KOPT-K1 (cell line): Measurements from ENCODE around the gene MOCS1.
A peak's percentile ranks its signal among the peaks of the same experiment; 100 is the strongest.

Experiments used
- H3K27ac ChIP-seq: fragments of 200-600 bp; sonication (generic); 2 replicates; pipeline ENCODE4 v1.5.1; 2016; ENCODE audit warnings: antibody characterized with exemption, mild to moderate bottlenecking, low read depth, low read length; ENCODE audit not compliant: poor library complexity, severe bottlenecking
- H3K36me3 ChIP-seq: fragments of 200-600 bp; sonication (generic); 2 replicates; pipeline ENCODE4 v1.5.1; 2017; ENCODE audit warnings: antibody characterized with exemption, mild to moderate bottlenecking, low read length, moderate library complexity; ENCODE audit not compliant: insufficient read depth
- H3K9me3 ChIP-seq: fragments of 200-600 bp; sonication (generic); 2 replicates; pipeline ENCODE4 v1.5.1; 2017; ENCODE audit warnings: antibody characterized with exemption, low read length, mild to moderate bottlenecking; ENCODE audit not compliant: insufficient read depth, poor library complexity, severe bottlenecking

The MOCS1 gene

DNA sequence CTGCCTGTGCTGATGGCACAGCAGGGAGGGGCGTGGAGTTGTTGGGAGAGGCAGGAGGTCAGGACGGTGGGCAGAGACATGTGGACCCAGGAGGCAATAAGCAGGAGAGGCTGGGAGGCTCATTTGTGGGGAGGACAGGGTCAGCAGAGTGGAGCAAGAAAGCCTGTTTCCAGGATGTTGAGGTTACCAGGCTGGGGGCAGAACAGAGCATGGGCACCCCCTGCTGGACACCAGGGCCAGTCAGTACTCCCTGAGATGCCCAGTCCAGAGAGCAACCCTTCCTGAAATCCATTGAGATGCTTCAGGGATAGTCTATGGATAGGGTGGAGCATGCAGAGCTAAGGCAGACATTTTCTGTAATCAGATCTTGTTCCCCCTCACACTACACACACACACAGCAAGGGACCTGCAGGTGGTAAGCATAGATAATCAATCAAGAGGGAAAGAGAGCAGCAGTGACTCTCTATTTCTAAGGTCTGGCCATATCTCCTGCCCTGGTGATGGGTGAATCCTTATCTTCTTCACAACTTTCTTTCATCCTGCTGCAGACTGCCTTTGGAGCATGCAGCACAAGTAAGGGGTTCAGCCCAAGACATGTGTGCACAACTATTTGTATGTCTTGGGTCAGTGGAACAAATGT is 41.7 kb downstream of the MOCS1 start:
- Histone ChIP-seq H3K9me3 (no peaks in the 10 kb centered on the region), H3K36me3 (no peaks in the 10 kb centered on the region), H3K27ac (no peak overlapping the region)

DNA sequence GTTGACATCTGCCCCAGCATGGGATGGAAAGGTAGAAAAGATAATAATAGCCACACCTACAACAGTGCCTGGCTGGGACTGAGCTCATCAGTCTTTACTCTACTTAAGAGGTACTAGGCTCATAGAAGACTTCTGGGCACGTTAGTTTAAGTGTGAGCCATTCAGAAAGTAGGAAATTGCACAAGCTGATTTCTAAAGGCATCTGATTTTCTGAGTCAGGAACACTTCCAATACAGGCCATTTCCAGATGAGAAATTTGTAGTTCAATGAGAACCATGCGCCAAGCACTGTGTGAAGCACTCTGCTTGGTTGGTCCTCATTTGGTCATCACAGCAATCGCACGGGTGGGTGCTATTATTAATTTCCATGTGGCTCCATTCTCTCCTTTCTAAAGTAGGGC is 42.3 kb downstream of the MOCS1 start:
- H3K9me3 ChIP-seq: no peaks in the 10 kb centered on the region
- H3K27ac ChIP-seq: no peak overlapping the region
- no peaks in the 10 kb centered on the region for H3K36me3 ChIP-seq

DNA sequence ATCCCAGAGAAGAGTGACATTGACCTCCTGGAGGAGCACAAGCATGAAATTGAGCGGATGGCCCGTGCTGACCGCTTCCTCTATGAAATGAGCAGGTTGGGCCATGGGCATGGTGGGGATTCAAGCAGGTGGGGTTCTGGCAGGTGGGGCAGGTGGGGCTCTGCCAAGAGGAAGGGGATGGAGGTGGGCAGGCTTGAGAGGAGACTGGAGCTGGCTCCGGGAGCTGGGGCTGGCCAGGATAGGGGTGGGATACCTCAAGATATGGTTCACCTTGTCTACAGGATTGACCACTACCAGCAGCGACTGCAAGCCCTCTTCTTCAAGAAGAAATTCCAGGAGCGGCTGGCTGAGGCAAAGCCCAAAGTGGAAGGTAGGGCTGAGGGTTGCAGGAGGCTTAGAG is 42.9 kb downstream of the MOCS1 start:
- Histone ChIP-seq H3K9me3 (no peaks in the 10 kb centered on the region), H3K27ac (no peak overlapping the region), H3K36me3 (no peaks in the 10 kb centered on the region)

DNA sequence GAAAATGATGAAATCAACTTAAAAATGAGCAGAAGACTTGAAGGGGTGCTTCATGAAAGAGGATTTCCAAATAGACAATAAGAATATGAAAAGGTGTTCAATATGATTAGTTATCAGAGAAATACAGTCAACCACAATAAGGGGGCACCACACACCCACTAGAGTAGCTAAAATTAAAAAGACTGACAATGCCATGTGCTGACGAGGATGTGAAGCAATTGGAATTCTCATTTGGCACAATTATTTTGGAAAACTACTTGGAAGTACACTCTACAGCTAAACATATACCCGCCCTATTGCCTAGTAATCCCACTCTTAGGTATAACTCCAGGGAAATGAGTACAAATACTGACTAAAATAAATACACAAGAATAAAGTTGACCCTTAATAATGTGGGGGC is 45.0 kb downstream of the MOCS1 start:
- no peaks in the 10 kb centered on the region for H3K9me3 ChIP-seq
- H3K27ac ChIP-seq: no peak overlapping the region
- H3K36me3 ChIP-seq: no peaks in the 10 kb centered on the region

DNA sequence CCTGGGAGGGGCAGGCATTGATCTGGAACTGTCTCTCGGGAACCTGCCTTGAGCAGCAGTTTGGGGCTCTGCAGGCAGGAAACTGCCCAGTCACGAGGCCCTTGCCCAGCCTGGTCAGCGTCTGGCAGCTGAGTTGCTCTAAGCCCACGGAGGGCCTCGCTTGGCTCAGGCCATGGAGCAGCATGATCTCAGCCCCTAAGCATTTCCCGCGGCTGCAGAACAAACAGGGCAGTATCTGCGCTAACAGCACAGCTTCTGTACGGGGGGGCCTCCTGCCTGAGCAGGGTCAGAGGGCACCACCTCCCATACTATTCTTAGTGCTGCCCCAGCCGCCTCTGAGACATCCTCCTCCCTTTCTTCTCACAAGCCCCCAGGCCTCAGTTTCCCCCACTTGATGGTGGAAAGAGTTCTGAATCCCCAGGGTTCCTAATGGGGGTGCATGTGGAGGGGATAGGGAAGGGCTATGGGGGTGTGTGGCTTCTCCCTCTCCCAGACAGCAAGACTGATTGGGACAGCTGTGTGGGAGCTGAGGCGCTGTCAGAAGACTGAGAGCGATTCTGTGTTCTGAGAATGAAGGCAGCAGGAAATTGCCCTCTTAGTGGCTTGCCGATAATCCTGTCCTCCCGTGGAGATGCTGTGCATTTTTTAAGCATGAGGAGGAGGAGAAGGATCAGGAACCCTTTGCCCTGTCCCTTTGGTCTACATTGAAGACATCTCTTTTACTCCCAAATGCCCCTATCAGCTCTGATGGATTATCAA is 46.4 kb downstream of the MOCS1 start:
- Histone ChIP-seq H3K9me3 (no peaks in the 10 kb centered on the region), H3K36me3 (no peaks in the 10 kb centered on the region), H3K27ac (no peak overlapping the region)

DNA sequence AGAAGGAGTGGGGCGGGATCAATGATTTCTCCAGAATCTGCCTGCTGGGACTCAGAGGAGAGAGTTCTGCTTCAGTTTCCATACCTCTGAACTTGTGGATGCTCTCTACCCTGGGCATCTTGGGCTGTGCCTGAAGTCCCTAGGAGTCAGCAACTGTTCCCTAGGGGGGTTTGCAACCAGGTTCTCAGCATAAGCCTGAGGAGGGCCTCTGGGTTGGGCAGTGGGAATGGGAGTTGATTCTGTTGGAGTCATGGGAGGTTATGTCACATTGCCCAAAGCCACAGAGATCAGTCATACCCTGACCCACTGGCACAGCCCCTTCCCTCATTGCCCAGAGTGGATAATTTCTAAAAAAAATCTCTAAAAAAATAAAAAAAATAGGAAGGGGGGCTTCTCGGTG is 47.4 kb downstream of the MOCS1 start:
- no peaks in the 10 kb centered on the region for H3K9me3 ChIP-seq
- H3K36me3 ChIP-seq: no peaks in the 10 kb centered on the region
- no peak overlapping the region for H3K27ac ChIP-seq

DNA sequence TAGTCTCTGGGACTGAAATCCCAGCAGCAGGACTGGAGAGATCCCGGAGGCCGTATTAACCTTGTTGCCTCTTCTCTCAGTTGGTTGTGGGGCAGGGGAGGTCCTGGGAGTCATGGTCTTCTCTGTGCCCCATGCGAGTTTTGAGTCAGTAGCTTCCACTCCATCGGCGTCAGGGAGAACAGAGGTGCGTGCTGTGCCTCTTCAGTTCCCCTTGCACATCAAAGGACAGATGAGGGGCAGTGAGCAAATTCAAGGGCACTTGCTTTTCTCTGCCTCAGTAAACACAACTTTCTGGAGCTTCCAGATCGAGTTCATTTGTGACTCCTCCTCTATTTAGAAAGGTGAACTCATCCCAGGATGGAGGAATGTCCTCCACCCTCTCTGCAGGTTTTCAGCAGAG is 48.6 kb downstream of the MOCS1 start:
- Histone ChIP-seq H3K27ac (no peak overlapping the region), H3K36me3 (no peaks in the 10 kb centered on the region), H3K9me3 (no peaks in the 10 kb centered on the region)

DNA sequence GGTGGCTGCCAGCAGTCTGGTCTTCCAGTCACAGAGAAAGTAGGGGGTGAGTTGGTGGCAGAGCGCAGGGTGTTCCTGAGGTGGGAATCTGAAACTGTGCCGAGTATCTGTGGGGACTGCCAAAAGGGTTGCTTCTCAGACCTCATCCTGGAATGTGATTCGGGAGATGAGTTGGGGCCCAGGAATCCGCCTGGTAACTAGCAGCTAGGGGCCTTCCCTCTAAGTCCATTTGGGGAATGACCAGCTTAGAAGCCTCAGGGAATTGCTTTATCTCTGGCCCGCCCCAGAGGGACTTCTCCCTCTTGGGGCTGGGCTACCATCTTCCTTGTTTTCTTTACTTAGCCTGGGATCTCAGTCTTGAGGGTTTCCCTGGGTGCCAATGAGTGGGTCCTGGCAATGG is 49.6 kb downstream of the MOCS1 start:
- no peak overlapping the region for H3K27ac ChIP-seq
- H3K36me3 ChIP-seq: no peaks in the 10 kb centered on the region
- no peaks in the 10 kb centered on the region for H3K9me3 ChIP-seq

DNA sequence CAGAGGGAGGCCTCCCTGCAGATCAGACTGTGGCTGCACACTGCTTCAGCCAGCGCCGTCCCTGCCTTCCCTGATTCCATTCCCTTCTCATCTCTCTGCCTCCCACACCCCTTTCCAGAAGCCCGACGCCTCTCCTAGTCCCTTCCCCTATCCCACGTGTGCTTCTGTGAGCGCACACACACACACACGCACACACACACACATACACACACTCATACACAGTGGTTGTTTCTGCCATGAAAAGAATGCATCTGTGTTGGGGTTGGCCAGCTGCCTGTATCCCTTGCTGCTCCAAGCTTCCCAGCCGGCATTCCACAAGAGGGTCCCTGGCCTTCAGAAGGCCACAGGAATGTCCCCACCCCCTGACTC is 51.7 kb downstream of the MOCS1 start:
- peak overlapping the region; percentile 24 for H3K27ac ChIP-seq
- H3K9me3 ChIP-seq: no peaks in the 10 kb centered on the region

DNA sequence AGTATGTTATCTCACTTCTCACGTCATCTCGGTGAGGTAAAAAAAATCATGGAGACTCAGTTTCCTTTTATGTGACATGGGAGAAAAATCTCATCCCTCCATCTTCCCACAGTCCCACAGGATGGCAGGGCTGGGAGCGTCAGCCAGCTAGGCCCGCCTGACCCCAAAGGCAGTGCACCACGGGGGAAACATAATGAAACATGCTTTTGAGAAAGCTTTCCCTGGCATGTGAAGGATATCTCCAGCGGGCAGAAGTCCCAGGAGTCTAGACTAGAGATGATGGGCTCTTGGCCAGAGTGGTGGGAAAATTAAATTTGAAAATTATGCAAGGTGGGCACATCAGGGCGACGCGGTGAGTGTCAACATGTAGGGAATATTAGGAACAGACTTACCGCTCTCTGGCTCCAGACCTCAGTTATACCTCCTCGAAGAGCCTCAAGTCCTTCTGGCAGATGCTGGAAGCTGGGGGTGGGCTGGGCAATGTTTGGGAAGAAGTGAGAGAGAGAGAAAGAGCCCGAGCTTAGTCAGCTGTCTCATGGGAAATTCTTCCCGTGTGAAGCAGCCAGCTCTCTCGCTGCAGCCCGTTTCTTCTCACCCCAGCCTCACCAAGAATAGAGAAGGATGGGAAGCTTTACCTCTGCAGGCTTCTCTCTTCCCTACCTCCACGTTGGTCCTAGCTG is 52.3 kb downstream of the MOCS1 start:
- Histone ChIP-seq H3K9me3 (no peaks in the 10 kb centered on the region), H3K36me3 (no peaks in the 10 kb centered on the region), H3K27ac (peak overlapping the region; percentile 73)

More for the DNA sequence above, 51.7 kb downstream of the MOCS1 start:
- no peaks in the 10 kb centered on the region for H3K36me3 ChIP-seq

DNA sequence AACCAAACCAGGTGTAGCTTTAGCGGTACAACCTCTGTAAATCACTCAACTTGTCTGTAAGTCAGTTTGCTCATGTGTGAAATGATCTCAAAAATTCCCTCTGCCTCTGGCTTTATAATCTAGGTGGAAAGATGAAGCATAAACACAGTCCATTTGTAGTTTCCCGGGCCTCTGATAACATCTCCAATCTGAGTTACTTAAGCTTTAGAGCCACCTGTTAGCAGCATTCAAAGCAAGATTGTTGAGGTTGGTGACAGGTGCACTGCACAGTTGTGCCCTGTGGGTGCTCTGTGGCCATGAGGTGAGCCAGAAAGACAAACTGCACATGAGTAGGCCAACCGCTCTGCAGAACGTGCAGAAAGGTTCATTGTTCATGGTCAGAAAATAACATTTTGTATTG is 53.7 kb downstream of the MOCS1 start:
- no peaks in the 10 kb centered on the region for H3K9me3 ChIP-seq
- no peaks in the 10 kb centered on the region for H3K36me3 ChIP-seq
- peak overlapping the region; percentile 73 for H3K27ac ChIP-seq

DNA sequence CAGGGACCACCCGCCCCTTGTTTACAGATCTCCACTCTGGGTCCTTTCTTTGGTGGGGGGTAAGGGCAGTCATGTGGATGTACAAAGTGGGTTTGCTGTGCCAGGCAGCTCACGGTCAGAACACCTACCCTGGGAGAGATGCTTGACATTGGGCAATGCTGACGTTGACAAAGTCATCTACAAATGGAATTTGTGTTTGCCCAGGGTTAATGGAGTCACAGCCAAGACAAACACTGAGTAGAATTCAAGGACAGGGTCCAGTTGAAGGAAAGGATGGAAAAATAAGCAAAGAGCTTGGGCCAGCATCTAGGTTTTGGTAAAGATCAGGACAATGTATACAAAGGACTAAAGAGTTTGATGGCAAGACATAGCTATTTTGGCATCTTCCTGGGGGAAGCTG is 54.7 kb downstream of the MOCS1 start:
- Histone ChIP-seq H3K36me3 (no peaks in the 10 kb centered on the region), H3K9me3 (no peaks in the 10 kb centered on the region), H3K27ac (peak overlapping the region; percentile 73)

DNA sequence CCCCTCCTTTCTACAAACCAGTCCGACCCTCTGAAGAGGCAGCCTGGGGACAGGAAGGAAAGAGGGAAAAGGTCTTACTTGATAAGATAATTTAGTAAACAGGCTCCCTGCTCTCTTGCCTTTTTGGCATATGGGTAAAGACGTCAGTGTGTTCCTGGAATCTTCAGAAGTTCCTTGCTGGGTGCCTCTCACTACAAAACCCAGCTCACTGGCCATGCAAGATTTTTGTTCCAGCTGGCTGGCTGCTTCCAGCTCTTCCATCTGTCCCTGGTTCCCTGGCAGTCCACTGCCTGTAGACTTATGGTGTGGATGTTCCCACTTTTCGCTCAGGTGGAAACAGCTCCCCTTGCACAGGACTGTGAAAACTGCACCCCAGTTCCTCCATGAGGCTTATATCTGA is 57.4 kb downstream of the MOCS1 start:
- no peak overlapping the region for H3K27ac ChIP-seq
- H3K9me3 ChIP-seq: no peaks in the 10 kb centered on the region
- H3K36me3 ChIP-seq: no peaks in the 10 kb centered on the region

DNA sequence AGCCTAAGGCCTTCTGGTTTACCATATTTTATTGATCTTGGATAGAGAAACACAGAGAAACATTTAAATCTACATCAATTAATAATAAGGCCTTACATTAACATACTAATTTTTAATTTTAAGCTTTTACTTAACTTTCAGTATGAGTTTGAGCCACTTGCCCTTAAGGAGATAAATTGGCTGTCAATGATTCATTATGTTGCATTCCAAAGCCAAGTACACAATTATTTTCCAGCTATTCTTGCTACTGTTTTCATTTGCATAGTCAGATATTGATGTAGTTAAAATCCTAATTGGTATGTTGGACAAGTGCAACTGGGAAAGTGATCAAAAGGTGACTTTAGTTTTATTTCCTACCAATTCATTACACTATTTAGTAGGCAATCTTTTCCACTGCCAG is 58.2 kb downstream of the MOCS1 start:
- H3K9me3 ChIP-seq: no peaks in the 10 kb centered on the region
- no peaks in the 10 kb centered on the region for H3K36me3 ChIP-seq
- H3K27ac ChIP-seq: no peak overlapping the region

DNA sequence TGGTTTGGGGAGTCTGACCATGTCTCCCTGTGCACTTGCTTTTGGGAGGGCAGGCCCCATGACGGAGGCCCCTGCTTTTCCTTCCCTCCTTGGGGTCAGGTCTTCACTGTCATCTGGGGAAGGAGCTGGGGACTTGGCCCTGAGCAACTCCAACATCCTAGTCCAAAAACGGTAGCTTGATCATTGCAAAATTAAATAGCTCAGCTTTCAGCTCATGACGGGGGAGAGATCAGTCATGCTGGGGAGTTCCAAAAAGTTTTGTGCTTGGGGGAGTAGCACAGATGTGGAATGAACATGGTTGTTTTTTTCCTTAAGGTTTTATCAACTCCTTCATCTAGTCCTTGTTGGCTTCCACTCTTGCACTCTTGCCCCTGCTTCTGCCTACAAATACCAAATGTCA is 60.8 kb downstream of the MOCS1 start:
- H3K36me3 ChIP-seq: no peaks in the 10 kb centered on the region
- no peak overlapping the region for H3K27ac ChIP-seq
- H3K9me3 ChIP-seq: no peaks in the 10 kb centered on the region

DNA sequence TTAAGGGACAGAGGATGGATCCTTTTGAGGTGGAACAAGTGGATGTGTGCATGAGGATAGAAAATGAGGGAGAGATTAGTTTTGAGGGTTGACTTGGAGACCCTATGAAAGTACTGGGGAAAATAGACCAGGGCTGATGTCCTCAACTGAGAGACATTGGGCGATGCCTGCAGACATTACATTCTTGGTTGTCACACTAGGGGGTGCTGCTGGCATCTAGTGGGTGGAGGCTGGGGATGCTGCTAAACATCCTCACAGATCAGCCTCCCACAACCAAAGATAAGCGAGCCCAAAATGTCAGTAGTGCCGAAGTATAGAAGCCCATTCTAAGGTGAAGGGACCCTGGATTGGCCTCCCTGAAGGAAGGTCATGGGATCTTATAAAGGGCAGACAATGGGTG is 63.3 kb downstream of the MOCS1 start:
- Histone ChIP-seq H3K36me3 (no peaks in the 10 kb centered on the region), H3K27ac (no peak overlapping the region), H3K9me3 (no peaks in the 10 kb centered on the region)
